ENCODE results near the gene SNAPIN. TPM values are rescaled to one million over a fixed set of nuclear protein-coding genes. Genes with fewer than 3 reads are reported as not detected.
A peak's percentile ranks its signal among the peaks of the same experiment; 100 is the strongest.

Gene SNAPIN
- total and polyA plus RNA-seq, 7 donors, result 30.0 to 94.5 (median 51.2) TPM

DNA sequence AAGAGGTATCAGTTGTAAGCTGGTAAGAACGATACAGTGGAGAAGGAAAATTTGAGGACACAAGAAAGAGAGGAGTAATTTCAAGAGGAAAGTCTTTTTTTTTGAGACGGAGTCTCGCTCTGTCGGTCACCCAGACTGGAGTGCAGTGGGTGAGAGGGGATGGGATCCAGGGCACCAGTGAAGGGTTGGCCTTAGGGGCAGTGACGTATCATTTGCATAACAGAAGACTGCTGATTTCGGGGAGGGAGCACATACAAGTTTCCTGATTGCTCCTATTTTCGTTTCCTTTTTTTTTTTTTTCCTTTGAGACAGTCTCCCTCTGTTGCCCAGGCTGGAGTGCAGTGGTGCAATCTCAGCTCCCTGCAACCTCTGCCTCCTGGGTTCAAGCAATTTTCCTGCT lies 35.4 kb upstream of the SNAPIN start:
- Histone ChIP-seq H3K4me3 (no peak overlapping the region), H3K27me3 (no peaks in the 10 kb centered on the region), H3K4me1 (peaks cover 0 to 45% (median 43%) of the 10 kb centered on the region in 4 donors), H3K36me3 (peaks cover 0 to 33% (median 10%) of the 10 kb centered on the region in 4 donors), H3K27ac (peak overlapping the region in 2 of 4 donors; percentile 32 to 94), H3K9me3 (no peaks in the 10 kb centered on the region)
- 81 to 87% methylated on average over 7 of the region's 7 CpGs for WGBS, 2 donors
- TF ChIP-seq POLR2AphosphoS5 (IDR thresholded peaks at IDR 0.05) (no peak), CTCF (IDR thresholded peaks at IDR 0.05) (no peak), EP300 (IDR thresholded peaks at IDR 0.05) (no peak), POLR2A (IDR thresholded peaks at IDR 0.05) (no peak)
- intact Hi-C loops (cut with DNase I), result no loop called here
- DNase-seq, result peak; percentile 65

GRCh38 chr1:153624965-153625611 lies 33.4 kb upstream of the SNAPIN start:
- peaks cover 0 to 45% (median 43%) of the 10 kb centered on the region in 4 donors for H3K4me1 ChIP-seq
- H3K27ac ChIP-seq, result peak overlapping the region; percentile 83 to 94 (median 90)
- no peak overlapping the region for H3K4me3 ChIP-seq
- no peaks in the 10 kb centered on the region for H3K27me3 ChIP-seq
- H3K36me3 ChIP-seq, result peaks cover 0 to 15% (median 0%) of the 10 kb centered on the region in 4 donors
- DNase-seq, result peak; percentile 64
- intact Hi-C loops (cut with DNase I), result no loop called here
- no peaks in the 10 kb centered on the region for H3K9me3 ChIP-seq
- TF ChIP-seq EP300 (IDR thresholded peaks at IDR 0.05) (no peak), POLR2AphosphoS5 (IDR thresholded peaks at IDR 0.05) (peak in 1 of 4 donors; percentile 17)
- WGBS, 2 donors, result 90 to 95% methylated on average over 10 of the region's 10 CpGs

DNA sequence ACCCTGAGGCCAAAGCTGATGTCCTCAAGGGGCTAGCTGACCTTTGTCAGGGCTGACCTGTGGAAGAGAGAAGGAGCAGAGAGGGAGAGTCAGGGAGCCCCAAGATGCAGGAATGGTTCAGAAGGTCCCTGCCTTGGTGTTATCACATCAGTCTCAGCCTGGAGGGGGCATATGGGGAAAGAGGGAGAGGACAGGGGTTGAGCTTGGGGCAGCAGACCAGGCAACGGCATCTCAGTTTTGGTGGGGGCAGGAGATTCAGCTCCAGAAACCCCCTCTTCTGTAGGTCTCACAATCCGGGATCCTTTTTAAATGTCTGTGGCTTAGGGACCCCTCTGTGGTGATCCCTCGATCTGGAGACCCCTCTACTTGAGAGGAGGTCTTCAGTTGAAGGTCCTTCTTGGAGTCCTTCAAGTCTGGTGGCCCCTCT lies 32.0 kb upstream of the SNAPIN start:
- no peak for TF ChIP-seq CTCF (IDR thresholded peaks at IDR 0.05)
- no peak for TF ChIP-seq POLR2A (IDR thresholded peaks at IDR 0.05)
- no peak for TF ChIP-seq EP300 (IDR thresholded peaks at IDR 0.05)
- TF ChIP-seq POLR2AphosphoS5 (IDR thresholded peaks at IDR 0.05), result no peak
- 63 to 74% methylated on average over 3 of the region's 3 CpGs for WGBS, 2 donors
- peak; percentile 56 for DNase-seq
- Histone ChIP-seq H3K4me3 (peak overlapping the region; percentile 45 to 62 (median 60)), H3K27me3 (no peaks in the 10 kb centered on the region), H3K9me3 (no peaks in the 10 kb centered on the region), H3K36me3 (peaks cover 0 to 8% (median 0%) of the 10 kb centered on the region in 4 donors), H3K27ac (peak overlapping the region; percentile 83 to 94 (median 90)), H3K4me1 (peaks cover 0 to 45% (median 43%) of the 10 kb centered on the region in 4 donors)
- intact Hi-C loops (cut with DNase I), result loop anchor here (2.0 kb wide), 1 partner anchor 60 kb away; no protein-coding TSS in a partner anchor

DNA sequence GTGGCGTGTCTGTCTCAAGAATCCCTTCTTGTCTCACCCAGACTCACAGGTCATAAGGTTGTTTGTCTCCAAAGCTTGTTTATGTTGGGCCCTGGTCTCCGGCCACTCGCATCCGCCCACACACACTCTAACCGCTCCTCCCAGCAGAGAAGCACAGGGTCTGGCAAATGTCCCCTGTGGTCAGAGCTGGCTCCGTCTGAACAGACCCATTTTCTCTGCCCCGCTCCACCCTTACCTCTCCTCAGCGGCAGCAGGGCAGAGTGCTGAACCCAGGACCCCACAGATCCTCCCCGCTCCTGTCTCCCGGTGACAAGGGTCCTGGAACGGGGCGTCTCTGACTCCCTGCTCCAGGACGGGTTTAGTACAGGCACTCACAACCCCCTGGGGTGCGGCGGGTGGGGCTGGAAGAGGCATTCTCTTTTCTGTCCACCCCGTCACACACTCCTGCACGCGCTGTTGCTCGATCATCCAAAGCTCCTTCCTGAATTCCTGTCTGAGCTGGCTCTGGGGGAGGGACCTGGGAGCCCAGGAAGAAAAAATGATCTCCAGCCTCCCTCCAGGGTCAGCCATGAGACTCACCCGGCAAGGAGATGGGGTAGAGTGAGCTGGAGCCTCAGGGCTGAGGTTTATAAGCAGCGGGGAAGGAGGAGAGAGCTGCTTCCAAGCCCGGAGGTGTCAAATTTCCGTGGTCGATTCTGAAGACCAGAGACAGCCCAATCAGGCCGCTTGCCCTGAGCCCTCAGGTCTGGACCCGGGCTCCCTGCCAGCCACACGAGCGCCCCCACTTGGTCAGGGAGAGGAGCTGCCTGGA lies 31.4 kb upstream of the SNAPIN start, which contains the start of gene S100A13:
TSS of gene S100A13 (minus strand) at position 602 of the 811 bp plus-strand sequence. CDS start 1,033 bp downstream, outside the sequence.
- WGBS, 2 donors, result 10 to 40% methylated on average over 28 of the region's 28 CpGs
- H3K36me3 ChIP-seq, result peaks cover 0 to 5% (median 0%) of the 10 kb centered on the region in 4 donors
- peak within 1 kb of the TSS; percentile 83 to 94 (median 90) for H3K27ac ChIP-seq
- peak; percentile 92 for DNase-seq
- TF ChIP-seq POLR2A (IDR thresholded peaks at IDR 0.05) (peak in 1 of 2 donors; percentile 61), EP300 (IDR thresholded peaks at IDR 0.05) (no peak), POLR2AphosphoS5 (IDR thresholded peaks at IDR 0.05) (peak; percentile 73 to 92 (median 86)), CTCF (IDR thresholded peaks at IDR 0.05) (peak in 1 of 4 experiments; percentile 44)
- no peaks in the 10 kb centered on the region for H3K27me3 ChIP-seq
- intact Hi-C loops (cut with DNase I), result loop anchor here (2.0 kb wide), 1 partner anchor 60 kb away; no protein-coding TSS in a partner anchor
- peaks cover 0 to 44% (median 42%) of the 10 kb centered on the region in 4 donors for H3K4me1 ChIP-seq
- peak within 1 kb of the TSS; percentile 45 to 62 (median 60) for H3K4me3 ChIP-seq
- no peaks in the 10 kb centered on the region for H3K9me3 ChIP-seq

Measured in sigmoid colon (tissue), 7 donors.